ENCODE results near the gene TEKTIP1.

Gene TEKTIP1

GRCh38 chr19:3539756-3540118 lies 763 bp downstream of the TEKTIP1 start:
- no peak overlapping the region for H3K4me3 ChIP-seq (ENCODE audit: low read depth, low read length)
- TF ChIP-seq CTCF (IDR thresholded peaks at IDR 0.05; ENCODE audit: insufficient read depth, low read depth, low read length, missing control alignments): no peak
- DNase-seq (ENCODE audit: low read depth): no peak

- no peak for DNase-seq (ENCODE audit: low read depth)
- TF ChIP-seq CTCF (IDR thresholded peaks at IDR 0.05; ENCODE audit: insufficient read depth, low read depth, low read length, missing control alignments): no peak
- no peak overlapping the region for H3K4me3 ChIP-seq (ENCODE audit: low read depth, low read length)
Observed at GRCh38 chr19:3543150-3544057, 4.4 kb downstream of the TEKTIP1 start.

GRCh38 chr19:3544058-3544376 lies 5.0 kb downstream of the TEKTIP1 start:
- no peak for TF ChIP-seq CTCF (IDR thresholded peaks at IDR 0.05; ENCODE audit: insufficient read depth, low read depth, low read length, missing control alignments)
- no peak overlapping the region for H3K4me3 ChIP-seq (ENCODE audit: low read depth, low read length)
- no peak for DNase-seq (ENCODE audit: low read depth)

GRCh38 chr19:3544742-3545668 lies 6.0 kb downstream of the TEKTIP1 start:
- peak; percentile 64 for DNase-seq (ENCODE audit: low read depth)

GRCh38 chr19:3545669-3546034 lies 6.7 kb downstream of the TEKTIP1 start:
- no peak for DNase-seq (ENCODE audit: low read depth)
- no peak for TF ChIP-seq CTCF (IDR thresholded peaks at IDR 0.05; ENCODE audit: insufficient read depth, low read depth, low read length, missing control alignments)
- H3K4me3 ChIP-seq (ENCODE audit: low read depth, low read length): no peak overlapping the region

More at GRCh38 chr19:3544742-3545668, 6.0 kb downstream of the TEKTIP1 start:
- H3K4me3 ChIP-seq (ENCODE audit: low read depth, low read length): no peak overlapping the region
- peak; percentile 98 for TF ChIP-seq CTCF (IDR thresholded peaks at IDR 0.05; ENCODE audit: insufficient read depth, low read depth, low read length, missing control alignments)

- no peak for TF ChIP-seq CTCF (IDR thresholded peaks at IDR 0.05; ENCODE audit: insufficient read depth, low read depth, low read length, missing control alignments)
- H3K4me3 ChIP-seq (ENCODE audit: low read depth, low read length): no peak overlapping the region
- no peak for DNase-seq (ENCODE audit: low read depth)
Observed at GRCh38 chr19:3546119-3546518, 7.1 kb downstream of the TEKTIP1 start.
